ENCODE measurements around the gene PHF21A. TPM values are rescaled to one million over a fixed set of nuclear protein-coding genes. Genes with fewer than 3 reads are reported as not detected.

The PHF21A gene
- total and polyA plus RNA-seq, 10 of the 15 experiments (the other 5 are each of a cell fraction or from before 2014, with no cell fraction given), result 2.6 to 37.2 (median 16.0) TPM

- ChIA-PET SMC1A (ENCODE audit: uncharacterized antibody, unreplicated experiment) (interaction anchor here (0.7 to 1.3 kb wide), 4 partner anchors 12 to 233 kb away, joined by 3 read pairs; no protein-coding TSS in a partner anchor), RAD21 (ENCODE audit: unreplicated experiment) (interaction anchor here (0.8 kb wide), 1 partner anchor 68 kb away, joined by 4 read pairs; no protein-coding TSS in a partner anchor), POLR2A (no interaction called here), CTCF (interaction anchor here (1.2 to 1.3 kb wide), 2 partner anchors 20 to 85 kb away, joined by 3 to 4 read pairs; no protein-coding TSS in a partner anchor)
- Histone ChIP-seq H3K36me3 (ENCODE audit: control insufficient read depth in 2 of 2, insufficient read depth in 2 of 2, low read length in 1 of 2) (peaks cover 0 to 2% of the 10 kb centered on the region in 2 experiments; a peak in 1 of 4 replicates), H4K20me1 (ENCODE audit: control insufficient read depth, insufficient read depth) (no peaks in the 10 kb centered on the region), H3K79me2 (ENCODE audit: control insufficient read depth, insufficient read depth, low read length) (no peaks in the 10 kb centered on the region), H3K27ac (ENCODE audit: control insufficient read depth, insufficient read depth) (no peak overlapping the region), H2AFZ (ENCODE audit: control insufficient read depth, low read depth, low read length) (no peak overlapping the region), H3K27me3 (replicated peaks in 1 of 2; ENCODE audit: control insufficient read depth in 2 of 2, insufficient read depth in 2 of 2, low read length in 1 of 2) (no peaks in the 10 kb centered on the region), H3K9ac (ENCODE audit: control insufficient read depth, insufficient read depth, low read length) (no peak overlapping the region), H3K4me1 (ENCODE audit: control insufficient read depth, insufficient read depth, low read length) (no peaks in the 10 kb centered on the region), H3K9me3 (replicated peaks; ENCODE audit: control insufficient read depth, insufficient read depth, low read length) (no peaks in the 10 kb centered on the region), H3K4me3 (no peak overlapping the region), H3K4me2 (ENCODE audit: control insufficient read depth, insufficient read depth) (no peak overlapping the region)
- 98% methylated on average over 2 of the region's 2 CpGs for WGBS (ENCODE audit: insufficient coverage, insufficient replicate concordance, low lambda C conversion rate, missing lambda C conversion rate)
- in situ Hi-C loops (cut with MboI) (no loop called here), intact Hi-C loops (cut with micrococcal nuclease; ENCODE audit: unreplicated experiment) (no loop called here)
- DNase-seq (ENCODE audit: low read depth, low spot score) (no peak), FAIRE-seq (no peak), ATAC-seq (no peak)
- TF ChIP-seq, protein P1, sequence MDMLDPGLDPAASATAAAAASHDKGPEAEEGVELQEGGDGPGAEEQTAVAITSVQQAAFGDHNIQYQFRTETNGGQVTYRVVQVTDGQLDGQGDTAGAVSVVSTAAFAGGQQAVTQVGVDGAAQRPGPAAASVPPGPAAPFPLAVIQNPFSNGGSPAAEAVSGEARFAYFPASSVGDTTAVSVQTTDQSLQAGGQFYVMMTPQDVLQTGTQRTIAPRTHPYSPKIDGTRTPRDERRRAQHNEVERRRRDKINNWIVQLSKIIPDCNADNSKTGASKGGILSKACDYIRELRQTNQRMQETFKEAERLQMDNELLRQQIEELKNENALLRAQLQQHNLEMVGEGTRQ (IDR thresholded peaks at IDR 0.05; ENCODE audit: borderline replicate concordance, low read depth, low read length), result no peak
- TF ChIP-seq JUND (IDR thresholded peaks at IDR 0.05; ENCODE audit: low read depth, low read length) (no peak), YBX1 (IDR thresholded peaks at IDR 0.05) (no peak), MLLT1 (IDR thresholded peaks at IDR 0.05) (no peak), LARP7 (IDR thresholded peaks at IDR 0.05) (no peak), BCLAF1 (IDR thresholded peaks at IDR 0.05) (no peak), ATF7 (IDR thresholded peaks at IDR 0.05; ENCODE audit: low read depth) (no peak), MYB (IDR thresholded peaks at IDR 0.05; ENCODE audit: borderline replicate concordance, low read depth, low read length) (no peak), SPI1 (IDR thresholded peaks at IDR 0.05; ENCODE audit: borderline replicate concordance, insufficient read depth, low read depth, low read length) (no peak), SREBF2 (IDR thresholded peaks at IDR 0.05; ENCODE audit: low read length) (no peak)
- TF ChIP-seq, protein P2, sequence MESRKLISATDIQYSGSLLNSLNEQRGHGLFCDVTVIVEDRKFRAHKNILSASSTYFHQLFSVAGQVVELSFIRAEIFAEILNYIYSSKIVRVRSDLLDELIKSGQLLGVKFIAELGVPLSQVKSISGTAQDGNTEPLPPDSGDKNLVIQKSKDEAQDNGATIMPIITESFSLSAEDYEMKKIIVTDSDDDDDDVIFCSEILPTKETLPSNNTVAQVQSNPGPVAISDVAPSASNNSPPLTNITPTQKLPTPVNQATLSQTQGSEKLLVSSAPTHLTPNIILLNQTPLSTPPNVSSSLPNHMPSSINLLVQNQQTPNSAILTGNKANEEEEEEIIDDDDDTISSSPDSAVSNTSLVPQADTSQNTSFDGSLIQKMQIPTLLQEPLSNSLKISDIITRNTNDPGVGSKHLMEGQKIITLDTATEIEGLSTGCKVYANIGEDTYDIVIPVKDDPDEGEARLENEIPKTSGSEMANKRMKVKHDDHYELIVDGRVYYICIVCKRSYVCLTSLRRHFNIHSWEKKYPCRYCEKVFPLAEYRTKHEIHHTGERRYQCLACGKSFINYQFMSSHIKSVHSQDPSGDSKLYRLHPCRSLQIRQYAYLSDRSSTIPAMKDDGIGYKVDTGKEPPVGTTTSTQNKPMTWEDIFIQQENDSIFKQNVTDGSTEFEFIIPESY (IDR thresholded peaks at IDR 0.05), result no peak
- BruUV-seq (replicated peaks), result no TSS peak
These were observed 70.6 kb downstream of the PHF21A start for GRCh38 chr11:46050662-46051061.

Measured in GM12878 (cell line).